ENCODE data around the gene OR12D1. TPM values are rescaled to one million over a fixed set of nuclear protein-coding genes. Genes with fewer than 3 reads are reported as not detected.

Gene OR12D1
- total and polyA plus RNA-seq, 10 donors = not detected

DNA sequence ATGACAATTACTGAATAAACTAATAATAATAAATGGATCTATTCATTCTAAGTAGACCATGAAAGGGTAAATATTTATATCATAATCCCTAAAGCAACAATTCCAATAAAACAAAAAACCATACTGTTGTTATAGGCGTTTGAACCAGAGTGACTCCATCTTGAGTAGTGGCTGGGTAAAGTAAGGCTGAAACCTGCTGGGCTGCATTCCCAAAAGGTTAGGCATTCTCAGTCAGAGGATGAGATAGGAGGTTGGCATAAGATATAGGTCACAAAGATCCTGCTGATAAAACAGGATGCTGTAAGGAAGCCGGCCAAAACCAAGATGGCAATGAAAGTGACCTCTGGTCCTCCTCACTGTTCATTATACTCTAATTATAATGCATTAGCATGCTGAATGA is 50.6 kb downstream of the OR12D1 start:
- no peaks in the 10 kb centered on the region for H3K9me3 ChIP-seq
- no peak overlapping the region for H3K27ac ChIP-seq
- WGBS, 5 donors = 80 to 93% (median 87%) methylated on average over 2 of the region's 2 CpGs
- H3K27me3 ChIP-seq (replicated peaks in 1 of 7) = peaks cover 0 to 11% (median 0%) of the 10 kb centered on the region in 7 donors
- TF ChIP-seq POLR2A (IDR thresholded peaks at IDR 0.05) = no peak
- TF ChIP-seq CTCF (IDR thresholded peaks at IDR 0.05 in 8 of 11, conservative IDR thresholded peaks at IDR 0.05 in 3 of 11) = no peak
- TF ChIP-seq POLR2AphosphoS5 (IDR thresholded peaks at IDR 0.05) = no peak
- H3K4me1 ChIP-seq = no peaks in the 10 kb centered on the region
- H3K36me3 ChIP-seq = no peaks in the 10 kb centered on the region
- no peak for DNase-seq
- no peak overlapping the region for H3K4me3 ChIP-seq
- intact Hi-C loops (cut with DNase I; ENCODE audit: low total_unique reads) = no loop called here

GRCh38 chr6:29465801-29466200 is 51.1 kb downstream of the OR12D1 start:
- H3K27me3 ChIP-seq (replicated peaks in 1 of 7) = peaks cover 0 to 11% (median 0%) of the 10 kb centered on the region in 7 donors
- TF ChIP-seq POLR2AphosphoS5 (IDR thresholded peaks at IDR 0.05) (no peak), POLR2A (IDR thresholded peaks at IDR 0.05) (no peak), CTCF (IDR thresholded peaks at IDR 0.05 in 8 of 11, conservative IDR thresholded peaks at IDR 0.05 in 3 of 11) (no peak)
- no peaks in the 10 kb centered on the region for H3K9me3 ChIP-seq
- H3K4me1 ChIP-seq = no peaks in the 10 kb centered on the region
- H3K4me3 ChIP-seq = no peak overlapping the region
- intact Hi-C loops (cut with DNase I; ENCODE audit: low total_unique reads) = no loop called here
- WGBS, 5 donors = 88 to 95% (median 92%) methylated on average over 2 of the region's 2 CpGs
- DNase-seq = no peak
- no peak overlapping the region for H3K27ac ChIP-seq
- no peaks in the 10 kb centered on the region for H3K36me3 ChIP-seq

DNA sequence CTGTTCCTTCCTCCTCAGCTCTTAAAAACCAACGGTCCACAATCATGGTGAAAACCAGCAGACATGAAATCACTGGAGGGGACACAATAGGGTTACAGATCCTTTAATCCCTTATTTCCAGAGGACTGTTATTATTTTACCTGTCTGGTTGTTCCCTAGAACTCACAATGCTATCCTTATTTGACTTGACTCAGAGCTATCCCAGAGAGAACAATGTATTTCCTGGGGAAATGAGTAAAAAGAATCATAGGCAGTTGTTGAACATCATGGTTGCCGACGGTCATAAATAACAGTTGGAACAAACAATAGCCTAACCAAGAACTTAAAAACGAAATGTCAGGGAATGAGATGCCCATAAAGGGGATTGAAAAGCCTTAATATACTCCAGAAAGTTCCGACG is 51.5 kb downstream of the OR12D1 start:
- Histone ChIP-seq H3K9me3 (no peaks in the 10 kb centered on the region), H3K27ac (no peak overlapping the region), H3K36me3 (no peaks in the 10 kb centered on the region), H3K27me3 (replicated peaks in 1 of 7) (peaks cover 0 to 11% (median 0%) of the 10 kb centered on the region in 7 donors), H3K4me3 (no peak overlapping the region), H3K4me1 (no peaks in the 10 kb centered on the region)
- intact Hi-C loops (cut with DNase I; ENCODE audit: low total_unique reads) = no loop called here
- DNase-seq = no peak
- 29 to 46% (median 44%) methylated on average over 6 of the region's 6 CpGs for WGBS, 5 donors
- TF ChIP-seq POLR2AphosphoS5 (IDR thresholded peaks at IDR 0.05) (no peak), POLR2A (IDR thresholded peaks at IDR 0.05) (no peak), CTCF (IDR thresholded peaks at IDR 0.05 in 8 of 11, conservative IDR thresholded peaks at IDR 0.05 in 3 of 11) (no peak)

Other genes with a start within 250 kb of the OR12D1 start
- gene OR2J2, start 244.0 kb upstream of the OR12D1 start, total RNA-seq = not detected
- gene OR2J2, start 244.0 kb upstream of the OR12D1 start, polyA plus RNA-seq = not detected
- not detected for gene OR14J1, start 113.2 kb upstream of the OR12D1 start, total RNA-seq
- not detected for gene OR14J1, start 113.2 kb upstream of the OR12D1 start, polyA plus RNA-seq
- not detected for gene OR5V1, start 46.1 kb upstream of the OR12D1 start, total RNA-seq
- gene OR5V1, start 46.1 kb upstream of the OR12D1 start, polyA plus RNA-seq = not detected
- gene OR12D3, start 39.6 kb upstream of the OR12D1 start, total RNA-seq = not detected
- gene OR12D3, start 39.6 kb upstream of the OR12D1 start, polyA plus RNA-seq = not detected
- gene OR12D2, start 19.3 kb upstream of the OR12D1 start, total RNA-seq = not detected
- gene OR12D2, start 19.3 kb upstream of the OR12D1 start, polyA plus RNA-seq = not detected
- not detected for gene OR10C1, start 24.4 kb downstream of the OR12D1 start, total RNA-seq
- not detected for gene OR10C1, start 24.4 kb downstream of the OR12D1 start, polyA plus RNA-seq
- gene OR11A1, start 42.1 kb downstream of the OR12D1 start, total RNA-seq = not detected
- gene OR11A1, start 42.1 kb downstream of the OR12D1 start, polyA plus RNA-seq = not detected
- gene OR2H1, start 42.2 kb downstream of the OR12D1 start, total RNA-seq = not detected
- not detected for gene OR2H1, start 42.2 kb downstream of the OR12D1 start, polyA plus RNA-seq
- not detected for gene MAS1L, start 73.0 kb downstream of the OR12D1 start, total RNA-seq
- gene MAS1L, start 73.0 kb downstream of the OR12D1 start, polyA plus RNA-seq = not detected
- 10 to 100 TPM; 10.8 to 64.3 (median 17.2) TPM for gene UBD, start 144.8 kb downstream of the OR12D1 start, total RNA-seq
- 100 to 1,000 TPM in 1 of 3 donors, 10 to 100 TPM in 2; 59.7 to 121 (median 62.1) TPM for gene UBD, start 144.8 kb downstream of the OR12D1 start, polyA plus RNA-seq
- not detected for gene OR2H2, start 170.2 kb downstream of the OR12D1 start, total RNA-seq
- not detected for gene OR2H2, start 170.2 kb downstream of the OR12D1 start, polyA plus RNA-seq
- gene GABBR1, start 218.3 kb downstream of the OR12D1 start, total RNA-seq = 100 to 1,000 TPM in 1 of 7 donors, 10 to 100 TPM in 6; 52.8 to 122 (median 70.4) TPM
- gene GABBR1, start 218.3 kb downstream of the OR12D1 start, polyA plus RNA-seq = 10 to 100 TPM; 13.8 to 45.4 (median 39.1) TPM
- not detected for gene MOG, start 242.2 kb downstream of the OR12D1 start, total RNA-seq
- not detected for gene MOG, start 242.2 kb downstream of the OR12D1 start, polyA plus RNA-seq